Measurements from ENCODE around the gene LDLRAD3.

The LDLRAD3 gene

DNA sequence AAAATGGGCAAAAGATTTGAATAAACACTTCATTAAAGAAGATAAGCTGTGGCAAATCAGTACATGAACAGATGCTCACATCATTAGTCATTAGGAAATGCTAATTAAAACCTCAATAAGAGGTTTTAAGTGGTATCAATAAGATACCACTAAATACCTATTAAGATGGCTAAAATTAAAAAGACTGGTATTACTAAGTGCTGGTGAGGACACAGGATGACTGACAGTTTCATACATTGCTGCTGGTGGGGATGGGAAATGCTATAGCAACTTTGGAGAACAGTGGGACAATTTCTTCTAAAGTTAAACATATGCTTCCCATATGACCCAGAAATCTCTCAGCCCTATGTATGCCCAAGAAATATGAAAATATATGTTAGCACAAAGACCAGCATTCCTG, 276.1 kb downstream of the LDLRAD3 start:
- no peak for DNase-seq

DNA sequence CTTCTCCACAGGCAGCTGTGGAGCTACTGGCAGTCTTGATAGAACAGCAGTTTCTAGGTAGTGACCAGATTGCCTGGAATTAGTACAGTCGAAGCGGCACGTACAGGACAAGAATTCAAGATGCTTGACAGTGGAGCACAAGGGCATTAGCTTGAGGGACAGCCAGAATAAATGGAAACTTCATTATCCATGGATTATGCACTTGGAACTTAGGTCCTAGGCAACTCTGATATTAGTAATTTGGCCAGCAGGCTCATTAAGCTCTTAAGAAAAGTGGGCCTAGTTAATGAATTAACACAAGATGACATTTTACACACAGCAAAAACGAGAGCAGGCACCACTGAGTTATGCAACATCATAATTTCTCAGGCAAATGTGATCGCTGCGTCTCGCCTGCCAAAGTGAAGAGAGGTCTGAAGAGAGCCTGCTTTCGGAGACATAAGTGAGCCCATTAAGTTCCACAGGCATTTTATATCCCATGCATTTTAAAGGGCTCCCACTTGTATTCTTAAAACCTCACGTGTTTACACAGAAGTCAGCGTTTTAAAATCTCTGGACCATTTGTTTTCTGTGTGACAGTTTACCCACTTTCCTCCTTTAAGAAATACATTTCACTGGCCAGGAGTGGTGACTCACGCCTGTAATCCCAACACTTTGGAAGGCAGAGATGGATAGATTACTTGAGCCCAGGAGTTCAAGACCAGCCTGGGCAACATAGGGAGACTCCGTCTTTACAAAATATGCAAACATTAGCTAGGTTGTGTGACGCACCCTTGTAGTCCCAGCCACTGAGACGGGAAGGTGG, 279.2 kb downstream of the LDLRAD3 start:
- no peak for DNase-seq

DNA sequence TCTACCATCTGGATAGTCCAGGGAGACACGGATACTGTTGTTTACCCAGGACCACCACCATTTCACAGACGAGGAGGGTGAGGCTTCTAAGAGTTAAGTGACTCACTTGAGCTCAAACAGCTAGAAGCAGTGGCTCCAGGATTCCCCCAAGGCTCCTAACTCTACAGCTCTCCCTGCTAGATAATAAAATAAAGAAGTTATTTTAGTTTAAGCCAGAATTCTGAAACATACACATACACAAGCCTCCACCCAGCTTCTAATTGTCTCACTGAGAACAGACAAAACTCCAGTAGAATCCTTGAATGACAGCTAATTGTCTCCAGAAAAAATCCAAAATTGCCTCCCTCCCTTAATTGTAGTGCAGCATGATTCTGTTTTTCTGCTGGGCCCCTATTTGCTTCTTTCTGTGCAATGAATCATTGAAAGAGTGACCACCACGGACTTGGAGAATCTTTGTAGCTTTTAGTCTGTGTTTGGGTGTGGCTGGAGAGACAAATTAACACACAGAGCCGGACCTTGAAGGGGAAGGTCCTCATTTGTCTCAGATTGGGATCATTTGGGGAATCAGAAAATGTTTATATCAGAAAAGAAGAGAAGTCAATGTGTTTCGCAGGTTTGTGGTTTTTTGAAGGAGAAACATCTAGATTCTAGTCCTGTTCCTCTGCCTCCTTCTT, 280.5 kb downstream of the LDLRAD3 start:
- DNase-seq, result no peak

DNA sequence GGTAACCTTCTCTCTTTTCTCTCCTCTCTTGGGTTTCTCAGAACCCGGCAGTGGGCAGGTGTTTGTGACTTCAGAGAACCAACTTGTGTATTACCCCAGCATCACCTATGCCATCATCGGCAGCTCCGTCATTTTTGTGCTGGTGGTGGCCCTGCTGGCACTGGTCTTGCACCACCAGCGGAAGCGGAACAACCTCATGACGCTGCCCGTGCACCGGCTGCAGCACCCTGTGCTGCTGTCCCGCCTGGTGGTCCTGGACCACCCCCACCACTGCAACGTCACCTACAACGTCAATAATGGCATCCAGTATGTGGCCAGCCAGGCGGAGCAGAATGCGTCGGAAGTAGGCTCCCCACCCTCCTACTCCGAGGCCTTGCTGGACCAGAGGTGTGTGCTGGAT, 283.2 kb downstream of the LDLRAD3 start:
- no peak for DNase-seq

DNA sequence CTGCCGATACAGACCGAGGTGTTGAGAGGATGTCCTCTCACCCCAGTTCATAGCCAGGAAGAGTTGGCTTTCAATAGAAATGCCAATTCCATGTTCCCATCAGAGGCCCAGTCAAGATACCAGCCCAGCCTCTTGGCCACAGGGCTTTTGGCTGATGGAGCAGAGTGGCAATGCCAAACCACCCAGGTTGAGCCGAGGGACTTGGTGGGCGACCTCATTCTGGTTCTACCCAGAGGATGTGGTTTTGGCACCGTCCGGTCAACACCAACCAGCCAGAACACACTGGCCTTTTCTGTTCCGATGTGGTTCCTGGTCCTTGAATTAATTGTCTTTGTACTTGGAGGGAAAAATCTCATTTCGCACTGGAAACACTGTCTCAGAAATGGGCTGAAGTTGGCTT, 284.8 kb downstream of the LDLRAD3 start:
- DNase-seq, result no peak

DNA sequence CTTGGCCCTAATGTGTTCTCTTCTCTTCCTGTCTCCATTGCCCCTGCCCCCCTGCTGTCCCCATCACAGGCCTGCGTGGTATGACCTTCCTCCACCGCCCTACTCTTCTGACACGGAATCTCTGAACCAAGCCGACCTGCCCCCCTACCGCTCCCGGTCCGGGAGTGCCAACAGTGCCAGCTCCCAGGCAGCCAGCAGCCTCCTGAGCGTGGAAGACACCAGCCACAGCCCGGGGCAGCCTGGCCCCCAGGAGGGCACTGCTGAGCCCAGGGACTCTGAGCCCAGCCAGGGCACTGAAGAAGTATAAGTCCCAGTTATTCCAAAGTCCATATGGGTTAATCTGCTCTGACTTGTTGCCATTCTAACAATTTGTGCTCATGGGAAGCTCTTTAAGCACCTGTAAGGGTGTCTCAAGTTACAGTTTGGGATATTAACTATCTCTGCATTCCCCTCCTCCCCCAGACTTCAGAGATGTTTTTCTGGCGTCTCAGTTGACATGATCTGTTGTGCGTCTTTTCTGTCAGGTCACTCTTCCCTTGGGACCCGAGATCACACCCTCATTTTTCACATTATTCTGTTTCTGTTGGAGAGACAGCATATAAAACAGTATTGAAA, 285.3 kb downstream of the LDLRAD3 start:
- no peak for DNase-seq

DNA sequence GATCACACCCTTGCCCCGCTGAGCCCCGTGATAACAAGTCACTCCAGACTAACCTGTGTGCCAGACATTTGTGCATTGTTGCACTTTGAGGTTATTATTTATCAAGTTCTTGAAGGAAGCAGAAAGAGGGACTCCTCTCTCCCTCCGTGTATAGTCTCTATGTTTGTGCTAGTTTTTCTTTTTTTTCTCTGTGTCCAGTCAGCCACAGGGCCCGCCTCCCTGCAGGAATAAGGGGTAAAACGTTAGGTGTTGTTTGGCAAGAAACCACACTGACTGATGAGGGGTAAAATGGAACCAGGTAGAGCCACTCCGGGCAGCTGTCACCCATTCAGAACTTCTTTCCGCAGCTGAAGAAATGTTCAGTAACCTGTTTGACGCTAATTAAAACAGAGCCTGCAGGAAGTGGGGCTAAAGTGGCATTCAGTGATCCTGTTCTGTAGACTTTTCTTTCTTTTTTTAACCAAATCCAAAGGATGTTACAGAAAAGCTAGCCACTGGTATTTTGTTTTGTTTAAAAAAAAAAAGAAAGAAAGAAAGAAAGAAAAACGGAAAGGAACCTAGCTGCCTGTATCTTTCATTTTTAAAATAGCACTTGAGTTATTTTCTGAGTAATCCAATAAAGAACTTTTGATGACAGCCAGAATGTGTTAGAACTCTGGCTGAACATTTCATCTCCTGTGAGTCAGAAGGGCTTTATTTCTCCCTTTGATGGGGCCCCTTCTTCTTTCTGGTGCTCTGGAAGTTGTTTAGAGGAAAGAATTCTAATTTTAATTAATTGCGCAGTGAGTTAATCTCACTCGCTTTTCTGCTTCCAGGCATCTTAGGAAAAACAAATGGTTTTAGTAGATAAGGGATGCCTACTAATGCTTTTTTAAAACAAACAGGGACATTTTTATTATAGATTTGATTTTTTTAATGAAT, 287.2 kb downstream of the LDLRAD3 start:
- no peak for DNase-seq

DNA sequence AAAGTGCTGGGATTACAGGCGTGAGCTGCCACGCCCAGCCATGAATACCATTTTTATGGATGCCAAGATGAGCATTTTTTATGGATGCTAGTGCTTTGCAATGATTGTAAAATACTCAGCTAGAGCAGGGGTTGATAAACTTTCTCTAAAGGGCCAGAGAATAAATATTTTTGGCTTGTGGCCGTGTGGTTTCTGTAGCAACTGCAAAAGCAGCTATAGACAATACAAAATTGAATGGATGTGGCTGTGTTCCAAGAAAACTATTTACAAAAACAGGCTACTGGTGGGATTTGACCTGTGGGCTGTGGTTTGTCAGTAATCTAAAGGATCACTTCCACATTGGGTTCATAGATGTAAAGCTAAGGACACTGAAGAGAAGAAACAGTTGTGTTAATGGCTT, 289.3 kb downstream of the LDLRAD3 start:
- no peak for DNase-seq

DNA sequence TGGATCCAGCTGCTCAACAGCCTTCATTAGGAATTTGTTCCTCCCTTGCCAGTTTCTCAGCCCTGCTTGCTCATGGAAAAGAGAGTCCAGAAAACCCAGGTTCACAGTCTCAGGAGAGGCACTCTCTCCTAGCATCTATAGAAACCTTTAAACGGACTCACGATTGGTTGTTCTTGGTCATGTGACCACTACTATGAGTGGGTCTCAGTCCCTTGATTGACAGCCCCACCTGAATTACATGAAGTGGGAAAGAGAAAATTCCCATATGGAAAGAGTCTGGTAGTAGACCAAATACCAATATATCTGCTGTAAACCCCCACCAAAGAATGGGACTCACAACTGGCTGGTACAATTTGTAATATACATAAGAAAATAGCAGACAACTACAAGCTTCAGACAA, 291.0 kb downstream of the LDLRAD3 start:
- DNase-seq, result no peak

DNA sequence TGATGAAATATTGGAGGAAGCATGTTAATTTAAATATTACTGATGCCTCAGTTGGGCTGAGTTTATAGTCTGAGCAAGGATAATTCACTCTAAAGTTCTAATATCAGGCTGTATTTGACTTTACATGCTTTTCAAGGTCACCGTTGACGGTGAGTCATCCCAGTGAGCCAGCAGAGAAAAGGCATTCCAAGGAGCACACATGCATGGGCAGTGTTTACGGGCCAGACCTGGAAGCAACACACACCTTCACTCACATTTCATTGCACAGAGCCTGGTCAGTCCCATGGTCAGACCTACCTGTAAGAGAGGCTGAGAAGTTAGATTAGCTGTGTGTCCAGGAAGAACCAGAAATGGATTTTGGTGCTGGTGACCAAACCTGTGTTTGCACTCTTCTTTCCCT, 291.9 kb downstream of the LDLRAD3 start:
- no peak for DNase-seq

DNA sequence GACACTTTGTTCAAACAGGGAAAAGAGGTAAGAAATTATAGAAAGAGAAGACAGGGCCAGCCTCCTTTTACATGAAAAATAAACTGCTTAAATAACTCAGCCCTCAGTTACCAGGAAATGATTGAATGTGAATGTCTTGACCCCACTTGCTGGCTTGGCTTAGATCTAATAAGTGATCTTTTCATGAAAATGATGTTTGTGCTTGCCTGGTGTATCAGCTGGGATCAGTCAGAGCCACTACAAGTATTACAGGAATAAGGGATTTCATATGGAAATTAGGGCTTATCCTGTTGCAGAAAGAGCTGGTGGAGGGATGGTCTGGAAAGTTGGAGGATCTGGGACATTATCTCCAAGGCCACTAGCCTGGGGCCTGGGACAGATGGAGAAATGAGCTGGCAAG, 293.5 kb downstream of the LDLRAD3 start:
- no peak for DNase-seq

DNA sequence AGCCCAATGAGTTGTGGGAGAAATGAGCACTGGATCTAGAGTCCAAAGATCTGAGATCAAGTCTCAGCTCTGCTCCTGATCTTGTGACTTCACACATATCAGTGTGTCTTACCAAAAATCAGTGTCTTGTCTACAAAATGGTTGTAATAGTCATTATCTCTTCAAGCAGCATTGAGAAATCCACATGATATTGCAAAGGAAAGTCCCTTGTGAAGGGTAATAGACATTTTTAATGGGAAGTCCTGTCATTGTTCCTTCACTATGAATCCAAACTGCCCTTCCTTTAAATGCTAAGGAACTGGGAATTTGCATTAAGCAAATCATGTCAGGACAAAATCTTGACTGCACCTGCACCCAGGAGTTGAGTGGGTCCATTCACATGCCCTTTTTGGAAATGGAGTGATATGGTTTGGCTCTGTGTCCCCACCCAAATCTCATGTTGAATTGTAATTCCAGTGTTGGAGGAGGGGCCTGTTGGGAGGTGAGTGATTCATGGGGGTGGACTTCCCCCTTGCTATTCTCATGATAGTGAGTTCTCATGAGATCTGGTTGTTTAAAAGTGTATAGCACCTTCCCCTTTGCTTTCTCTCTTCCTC, 294.3 kb downstream of the LDLRAD3 start:
- DNase-seq, result no peak

DNA sequence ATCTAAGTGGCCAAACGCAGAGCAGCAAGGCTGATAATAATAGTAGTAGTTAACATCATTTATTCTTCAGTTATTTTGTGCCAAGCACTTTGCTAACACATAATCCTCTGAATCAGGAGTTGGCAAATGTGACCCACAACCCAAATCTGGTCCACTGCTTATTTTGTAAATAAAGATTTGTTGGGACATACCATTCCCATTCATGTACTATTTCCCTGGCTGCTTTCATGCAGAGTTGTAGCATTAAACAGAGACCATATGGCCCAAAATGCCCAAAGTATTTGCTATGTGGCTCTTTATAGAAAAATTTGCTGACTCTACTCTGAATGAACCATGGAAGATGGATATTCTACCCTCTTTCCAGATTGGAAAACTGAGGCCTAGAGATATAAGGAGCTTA, 295.0 kb downstream of the LDLRAD3 start:
- no peak for DNase-seq

DNA sequence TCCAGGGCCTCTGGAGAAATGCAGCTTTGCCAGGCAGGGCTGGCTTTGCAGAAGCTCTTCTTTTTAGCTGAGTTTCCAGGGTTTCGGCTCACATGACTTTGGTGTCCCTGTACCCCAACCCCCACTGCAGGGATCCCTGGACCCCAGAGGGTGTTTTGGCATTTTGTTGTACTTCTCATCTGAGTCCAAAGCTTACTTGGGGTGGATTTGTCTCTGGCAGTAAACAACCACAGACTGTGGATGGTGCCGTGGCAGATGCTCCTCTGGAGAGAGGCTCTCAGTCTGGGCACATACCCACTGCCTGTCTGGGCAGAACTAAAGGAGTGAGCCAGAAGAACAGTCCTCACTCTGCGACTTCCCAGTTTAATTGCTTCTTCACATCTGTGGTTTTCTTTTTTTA, 295.8 kb downstream of the LDLRAD3 start:
- DNase-seq, result no peak

DNA sequence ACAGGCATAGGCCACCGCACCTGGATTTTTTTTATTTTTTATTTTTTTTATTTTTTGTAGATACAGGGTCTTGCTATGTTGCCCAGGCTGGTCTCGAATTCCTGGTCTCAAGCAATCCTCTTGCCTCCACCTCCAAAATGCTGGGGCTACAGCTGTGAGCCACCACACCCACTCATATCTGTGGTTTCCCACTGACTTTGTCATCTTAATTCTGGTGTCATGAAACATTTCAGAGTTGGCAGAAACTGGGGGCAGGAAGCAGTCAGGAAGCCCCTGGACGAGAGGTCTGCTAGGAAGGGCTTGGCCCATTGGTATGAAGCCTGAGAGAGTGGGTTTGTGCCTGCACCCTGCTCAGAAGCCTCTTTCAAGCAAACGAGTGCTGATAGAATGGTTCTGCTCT, 296.3 kb downstream of the LDLRAD3 start:
- no peak for DNase-seq

DNA sequence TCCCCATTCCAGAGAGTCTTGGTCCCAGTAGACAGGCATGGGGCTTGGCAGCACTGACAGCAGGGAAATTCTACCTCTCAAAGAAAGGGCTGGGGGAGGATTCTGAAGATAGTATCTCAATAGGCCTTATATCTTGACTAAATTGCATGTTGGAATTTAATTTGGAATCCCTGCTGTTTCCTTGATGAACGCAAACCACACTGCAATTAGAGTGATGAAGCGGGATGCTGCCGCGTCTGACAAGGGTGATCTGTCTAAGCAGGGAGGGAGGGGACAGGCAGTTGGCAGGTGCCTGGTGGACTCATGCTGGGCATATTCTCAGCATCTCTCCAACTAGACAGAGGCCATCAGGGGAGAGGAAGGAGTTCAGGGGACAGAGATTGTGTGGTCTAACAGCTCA, 296.9 kb downstream of the LDLRAD3 start:
- DNase-seq, result no peak

DNA sequence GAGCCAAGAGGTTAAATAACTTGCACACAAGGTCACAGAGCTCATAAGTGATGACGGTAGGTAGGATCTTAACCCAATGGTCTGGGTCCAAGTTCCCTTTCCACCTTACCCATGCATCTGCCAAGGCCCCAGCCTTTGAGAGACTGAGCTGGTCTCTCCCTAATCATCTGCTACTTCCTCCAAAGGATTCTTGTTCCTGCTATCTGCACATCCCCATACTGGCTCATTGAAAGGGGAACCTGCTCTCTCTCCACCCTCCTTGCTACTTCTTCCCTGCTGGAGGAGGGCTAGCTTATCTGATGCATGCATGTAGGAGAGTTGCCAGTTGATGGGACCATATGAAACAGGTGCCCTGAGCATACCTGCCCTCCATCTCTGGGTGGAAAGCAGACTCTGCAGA, 297.6 kb downstream of the LDLRAD3 start:
- no peak for DNase-seq

DNA sequence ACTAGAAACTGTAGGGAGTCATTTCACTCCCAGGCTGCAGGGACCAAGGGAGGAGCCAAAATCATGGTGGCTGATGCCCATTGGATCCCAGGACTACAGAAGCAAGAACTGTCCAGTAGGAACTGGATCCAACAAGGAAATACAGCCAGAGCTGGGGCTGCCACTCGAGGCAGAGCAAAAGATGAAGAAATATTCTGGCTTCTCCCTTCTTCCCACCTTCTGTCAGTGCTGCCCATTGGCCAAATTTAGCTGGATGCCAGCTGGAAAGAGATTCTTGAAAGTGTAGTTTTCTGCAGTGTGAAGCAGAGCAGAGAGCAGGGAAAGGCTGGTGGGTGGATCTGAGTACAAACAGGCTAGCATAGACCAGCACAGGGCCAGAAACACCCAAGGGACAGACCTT, 299.8 kb downstream of the LDLRAD3 start:
- DNase-seq, result no peak

DNA sequence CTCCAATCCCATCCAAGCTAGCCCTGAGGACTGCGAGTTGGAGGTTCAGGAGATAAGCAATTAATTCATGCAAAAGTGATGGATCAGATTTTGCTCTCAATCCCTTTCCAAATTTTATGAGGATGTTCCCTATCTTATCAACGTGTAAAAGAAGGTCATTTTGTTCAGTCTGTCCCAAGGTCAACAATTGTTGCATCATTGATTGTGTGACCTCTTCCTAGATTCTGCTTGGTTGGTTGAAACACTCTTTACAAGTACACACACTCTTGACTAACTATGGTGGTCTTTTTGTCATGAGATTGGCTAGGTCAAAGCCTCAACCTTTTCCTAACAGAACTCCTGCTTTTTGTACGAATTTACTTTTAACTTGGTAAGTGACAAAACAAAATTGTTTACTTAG, 303.6 kb downstream of the LDLRAD3 start:
- DNase-seq, result no peak

DNA sequence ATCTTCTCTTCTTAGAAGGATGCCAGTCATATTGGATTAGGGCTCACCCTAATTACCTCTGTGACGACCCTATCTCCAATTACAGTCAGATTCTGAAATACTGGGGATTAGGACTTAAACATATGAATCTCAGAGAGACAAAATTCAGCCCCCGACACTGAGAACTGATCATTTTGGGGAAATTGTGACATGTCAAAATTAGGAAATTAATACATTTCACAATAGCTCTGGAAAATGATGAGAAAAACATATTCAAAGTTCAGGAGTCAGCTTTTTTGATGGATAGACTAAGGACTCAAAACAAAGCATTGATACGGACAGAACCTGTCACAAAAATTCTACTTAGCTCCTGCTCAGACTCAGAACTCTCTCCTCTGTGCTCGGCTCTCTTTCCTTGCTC, 304.6 kb downstream of the LDLRAD3 start:
- DNase-seq, result no peak

DNA sequence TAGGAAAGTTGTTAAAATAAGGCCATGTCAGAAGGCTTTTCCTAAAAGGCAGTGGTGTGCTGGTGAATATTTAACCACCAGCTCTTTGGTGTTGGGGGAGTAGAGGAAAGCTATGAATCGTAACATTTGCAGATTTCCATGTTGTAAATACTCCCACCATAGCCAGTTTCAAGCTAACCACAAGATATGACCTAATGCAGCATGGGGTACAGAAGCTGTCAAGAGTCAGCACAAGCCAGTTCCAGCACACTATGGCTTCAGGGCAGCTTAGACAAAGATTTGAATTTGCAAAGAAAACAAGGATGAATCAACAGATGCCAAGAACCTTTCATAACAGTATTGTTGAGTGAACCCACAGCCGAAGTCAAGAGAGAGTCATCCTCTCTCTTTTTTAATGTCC, 305.4 kb downstream of the LDLRAD3 start:
- DNase-seq, result no peak

DNA sequence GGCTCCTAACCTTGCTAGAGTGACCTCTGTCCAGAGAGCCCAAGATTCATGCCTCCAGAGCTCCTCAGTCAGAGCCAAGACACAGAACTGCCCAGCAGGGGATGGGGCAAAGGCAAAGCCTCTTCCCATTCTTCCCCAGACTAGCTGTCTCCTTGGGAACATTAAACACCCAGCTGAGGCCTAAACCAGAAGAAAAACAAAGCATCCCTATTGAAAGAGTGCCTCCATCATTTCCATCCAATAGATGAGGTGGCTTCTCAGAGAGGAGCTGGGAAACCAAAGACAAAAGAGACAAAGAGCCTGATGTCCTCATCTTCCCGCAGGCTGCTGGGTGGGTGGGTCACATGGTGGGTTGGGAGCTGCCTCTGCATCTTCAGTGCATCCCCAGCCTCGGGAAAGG, 308.0 kb downstream of the LDLRAD3 start:
- no peak for DNase-seq

DNA sequence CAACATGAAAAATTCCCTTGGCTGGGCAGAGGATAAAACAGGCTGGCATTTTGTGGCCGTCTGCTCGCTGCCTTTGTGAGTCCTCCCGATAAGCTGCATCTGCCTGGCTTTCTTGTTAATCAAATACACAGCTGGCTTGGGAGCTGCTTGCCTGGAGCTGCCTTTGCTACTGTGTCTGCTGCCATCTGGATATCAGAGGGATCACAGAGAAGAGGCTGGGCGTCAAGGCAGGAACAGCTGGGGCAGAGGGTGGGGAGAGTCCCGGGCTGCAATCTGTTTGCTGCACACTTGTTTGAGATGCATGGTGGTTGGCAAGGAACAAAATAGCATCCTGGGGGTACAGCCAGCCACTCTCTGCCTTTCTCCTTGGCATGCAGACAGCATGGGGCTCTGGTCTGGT, 309.4 kb downstream of the LDLRAD3 start:
- no peak for DNase-seq
